ENCODE data around the gene PPP1R15B.

The PPP1R15B gene

DNA sequence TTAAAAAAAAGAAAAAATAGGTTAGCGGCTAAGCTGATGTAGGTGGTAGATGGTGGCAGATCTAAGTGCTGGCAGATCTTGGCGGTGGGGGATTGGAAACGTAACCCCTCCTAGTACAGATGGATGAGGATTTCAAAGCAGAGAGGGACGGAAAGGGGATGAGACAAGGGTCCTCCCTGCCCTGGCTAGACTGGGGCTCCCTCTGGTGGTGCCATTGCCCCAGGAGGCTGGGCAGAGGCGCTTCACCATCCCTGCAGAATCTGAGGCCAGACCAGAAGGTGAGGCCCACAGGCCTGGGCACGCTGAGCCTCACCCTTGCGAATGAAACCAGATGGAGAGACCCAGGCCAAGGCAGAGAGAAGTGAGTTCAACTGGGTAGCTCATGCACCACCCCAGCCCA lies 44.9 kb downstream of the PPP1R15B start:
- TF ChIP-seq, protein P1, sequence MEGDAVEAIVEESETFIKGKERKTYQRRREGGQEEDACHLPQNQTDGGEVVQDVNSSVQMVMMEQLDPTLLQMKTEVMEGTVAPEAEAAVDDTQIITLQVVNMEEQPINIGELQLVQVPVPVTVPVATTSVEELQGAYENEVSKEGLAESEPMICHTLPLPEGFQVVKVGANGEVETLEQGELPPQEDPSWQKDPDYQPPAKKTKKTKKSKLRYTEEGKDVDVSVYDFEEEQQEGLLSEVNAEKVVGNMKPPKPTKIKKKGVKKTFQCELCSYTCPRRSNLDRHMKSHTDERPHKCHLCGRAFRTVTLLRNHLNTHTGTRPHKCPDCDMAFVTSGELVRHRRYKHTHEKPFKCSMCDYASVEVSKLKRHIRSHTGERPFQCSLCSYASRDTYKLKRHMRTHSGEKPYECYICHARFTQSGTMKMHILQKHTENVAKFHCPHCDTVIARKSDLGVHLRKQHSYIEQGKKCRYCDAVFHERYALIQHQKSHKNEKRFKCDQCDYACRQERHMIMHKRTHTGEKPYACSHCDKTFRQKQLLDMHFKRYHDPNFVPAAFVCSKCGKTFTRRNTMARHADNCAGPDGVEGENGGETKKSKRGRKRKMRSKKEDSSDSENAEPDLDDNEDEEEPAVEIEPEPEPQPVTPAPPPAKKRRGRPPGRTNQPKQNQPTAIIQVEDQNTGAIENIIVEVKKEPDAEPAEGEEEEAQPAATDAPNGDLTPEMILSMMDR (IDR thresholded peaks at IDR 0.05; ENCODE audit: insufficient read depth, low read length, missing control alignments) = peak; percentile 64
- no peak overlapping the region for H3K4me3 ChIP-seq (ENCODE audit: low read depth, low read length)
- CTCF ChIA-PET = interaction anchor here (0.7 to 4.4 kb wide), 15 partner anchors 11 to 231 kb away, joined by 3 to 51 read pairs (median 6); partner anchors contain the start of genes GOLT1A and REN
- DNase-seq (ENCODE audit: low read depth, low spot score) = no peak
- POLR2A ChIA-PET = no interaction called here

DNA sequence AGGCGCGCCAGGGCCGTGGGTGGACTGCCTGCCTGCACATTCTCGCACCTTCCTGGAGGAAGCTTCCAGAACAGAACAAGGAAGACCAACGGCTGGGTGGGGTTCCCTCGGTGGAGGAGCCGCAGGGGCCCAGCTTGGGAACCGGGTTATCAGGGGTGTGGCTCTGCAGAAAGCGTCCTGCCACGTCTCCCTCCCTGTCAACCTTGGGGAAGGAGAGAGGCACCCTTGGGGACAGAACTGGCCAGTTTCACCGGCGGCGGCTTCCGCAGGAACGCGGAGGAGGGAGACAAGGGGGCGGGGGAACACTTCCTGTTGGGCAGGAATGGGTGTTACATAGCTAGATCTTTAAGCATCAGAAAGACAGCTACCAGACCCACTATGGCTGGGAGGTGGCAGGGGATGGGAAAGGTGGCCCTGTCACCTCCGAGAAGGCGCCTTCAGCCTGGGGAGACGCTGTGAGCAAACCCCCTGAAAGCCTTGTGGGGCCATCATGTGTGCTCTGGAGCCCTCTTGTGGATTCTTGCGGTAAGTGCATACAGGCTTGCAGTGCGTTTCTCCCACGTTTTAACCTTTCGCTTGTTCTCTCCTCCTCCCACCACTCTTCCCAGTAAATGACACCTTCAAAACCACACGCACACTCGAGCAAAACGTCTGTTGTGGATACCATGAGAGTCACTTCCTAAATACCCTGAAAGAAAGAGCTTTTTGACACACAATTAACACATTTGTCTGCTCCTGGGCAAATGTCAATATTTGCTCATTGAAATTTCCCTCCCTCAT lies 48.1 kb downstream of the PPP1R15B start:
- TF ChIP-seq, protein P1 (IDR thresholded peaks at IDR 0.05; ENCODE audit: insufficient read depth, low read length, missing control alignments) = peak; percentile 92
- DNase-seq (ENCODE audit: low read depth, low spot score) = no peak
- ChIA-PET POLR2A (interaction anchor here (2.3 kb wide), 1 partner anchor 149 kb away, joined by 8 read pairs; the partner anchor contains the start of gene GOLT1A), CTCF (interaction anchor here (0.6 to 9.5 kb wide), 71 partner anchors 11 to 504 kb away, joined by 3 to 378 read pairs (median 6); partner anchors contain the start of genes ETNK2, GOLT1A, KISS1 and PIK3C2B)
- H3K4me3 ChIP-seq (ENCODE audit: low read depth, low read length) = peak overlapping the region; percentile 50

DNA sequence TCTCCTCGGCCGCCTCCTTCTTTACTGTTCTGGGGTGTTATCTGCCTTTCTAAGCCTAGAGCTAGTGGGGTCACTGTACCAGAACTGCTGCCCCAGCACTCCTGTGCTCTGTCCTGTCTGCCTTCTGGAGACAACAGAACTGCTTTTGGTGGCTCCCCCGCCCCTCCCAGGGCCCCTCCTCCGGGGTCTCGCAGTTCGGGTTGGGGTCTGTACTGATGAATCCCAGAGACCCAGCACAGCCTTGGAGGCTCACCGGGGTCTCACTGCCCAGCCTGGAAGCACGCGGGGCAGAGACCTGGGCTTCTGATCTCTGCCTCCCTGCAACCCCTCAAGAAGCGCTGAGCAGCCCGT lies 48.7 kb downstream of the PPP1R15B start:
- peak overlapping the region; percentile 50 for H3K4me3 ChIP-seq (ENCODE audit: low read depth, low read length)
- DNase-seq (ENCODE audit: low read depth, low spot score) = no peak
- TF ChIP-seq, protein P1 (IDR thresholded peaks at IDR 0.05; ENCODE audit: insufficient read depth, low read length, missing control alignments) = no peak
- ChIA-PET POLR2A (interaction anchor here (2.3 kb wide), 1 partner anchor 148 kb away, joined by 8 read pairs; the partner anchor contains the start of gene GOLT1A), CTCF (interaction anchor here (0.6 to 9.5 kb wide), 61 partner anchors 11 to 503 kb away, joined by 3 to 378 read pairs (median 7); partner anchors contain the start of genes ETNK2, GOLT1A, KISS1 and PIK3C2B)

DNA sequence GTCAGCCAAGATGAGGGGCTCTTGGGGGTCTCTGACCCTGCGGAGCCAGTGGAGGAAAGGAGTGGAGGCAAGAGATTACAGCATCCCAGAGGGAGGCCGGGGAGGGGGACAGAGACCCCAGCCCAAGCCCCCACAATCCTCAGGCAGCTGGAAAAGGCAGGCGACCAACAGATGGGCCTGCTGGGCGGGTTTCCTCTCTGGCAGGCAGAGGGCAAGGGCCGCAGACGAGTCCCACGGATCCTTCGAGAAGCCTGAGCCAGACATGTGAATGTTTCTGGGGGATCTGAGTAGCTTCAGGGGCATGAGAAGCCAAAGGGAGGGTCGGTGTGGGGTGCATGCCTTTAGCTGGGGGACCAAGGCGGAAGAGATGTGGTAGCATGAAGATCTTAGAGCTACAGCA lies 49.8 kb downstream of the PPP1R15B start:
- TF ChIP-seq, protein P1 (IDR thresholded peaks at IDR 0.05; ENCODE audit: insufficient read depth, low read length, missing control alignments) = no peak
- no peak overlapping the region for H3K4me3 ChIP-seq (ENCODE audit: low read depth, low read length)
- ChIA-PET POLR2A (interaction anchor here (0.6 to 2.3 kb wide), 2 partner anchors 65 to 147 kb away, joined by 4 to 8 read pairs; partner anchors contain the start of gene GOLT1A), CTCF (interaction anchor here (0.7 to 9.5 kb wide), 18 partner anchors 10 to 491 kb away, joined by 3 to 378 read pairs (median 30); partner anchors contain the start of genes ETNK2, GOLT1A, PIK3C2B and REN)
- no peak for DNase-seq (ENCODE audit: low read depth, low spot score)

DNA sequence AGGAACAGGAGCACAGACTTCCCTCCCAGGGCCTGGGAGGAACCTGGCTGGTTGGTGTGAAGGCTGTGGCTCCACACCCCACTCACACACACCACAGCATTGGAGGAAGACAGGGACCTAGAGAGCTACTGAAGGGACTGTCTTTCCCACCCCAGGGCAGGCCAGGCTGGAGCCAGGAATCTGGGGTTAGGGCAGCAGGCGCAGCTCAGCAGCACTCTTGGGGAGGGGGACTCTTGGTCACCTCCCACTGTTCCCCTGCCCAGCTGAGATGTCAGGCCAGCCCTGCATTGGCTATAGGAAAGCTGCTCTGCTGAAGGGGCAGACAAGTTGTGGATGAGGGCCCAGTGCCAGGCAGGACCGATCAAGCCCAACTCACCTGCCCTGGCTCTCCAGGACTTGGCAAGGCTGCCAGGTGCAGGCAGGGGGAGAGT lies 50.3 kb downstream of the PPP1R15B start:
- TF ChIP-seq, protein P1 (IDR thresholded peaks at IDR 0.05; ENCODE audit: insufficient read depth, low read length, missing control alignments) = no peak
- POLR2A ChIA-PET = no interaction called here
- CTCF ChIA-PET = interaction anchor here (0.7 to 9.5 kb wide), 10 partner anchors 16 to 201 kb away, joined by 3 to 378 read pairs (median 86); partner anchors contain the start of genes ETNK2, GOLT1A and REN
- no peak for DNase-seq (ENCODE audit: low read depth, low spot score)
- no peak overlapping the region for H3K4me3 ChIP-seq (ENCODE audit: low read depth, low read length)

DNA sequence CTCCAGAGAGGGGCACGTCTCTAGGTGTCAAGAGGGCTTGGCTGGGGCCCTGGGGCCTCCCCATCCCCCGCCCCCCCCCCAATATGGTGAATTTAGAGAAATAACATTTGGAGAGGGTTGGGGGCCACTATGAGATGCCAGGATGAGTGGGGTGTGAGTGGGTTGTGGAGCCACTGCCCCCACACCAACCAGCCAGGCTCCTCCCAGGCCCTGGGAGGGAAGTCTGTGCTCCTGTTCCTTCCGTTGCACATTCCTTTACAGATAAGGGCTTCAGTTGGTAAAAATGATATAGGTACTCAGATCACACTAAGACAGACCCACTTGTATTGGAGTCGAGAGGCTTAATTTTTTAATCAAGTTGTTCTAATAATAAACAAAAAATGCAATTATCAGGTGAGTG lies 51.3 kb downstream of the PPP1R15B start:
- no peak overlapping the region for H3K4me3 ChIP-seq (ENCODE audit: low read depth, low read length)
- TF ChIP-seq, protein P1 (IDR thresholded peaks at IDR 0.05; ENCODE audit: insufficient read depth, low read length, missing control alignments) = no peak
- no peak for DNase-seq (ENCODE audit: low read depth, low spot score)
- ChIA-PET POLR2A (no interaction called here), CTCF (interaction anchor here (0.7 to 9.5 kb wide), 16 partner anchors 10 to 200 kb away, joined by 3 to 378 read pairs (median 5); partner anchors contain the start of genes ETNK2, GOLT1A and REN)

Data from AG04449 (cell line).